ENCODE data around the gene TLE5. TPM values are rescaled to one million over a fixed set of nuclear protein-coding genes. Genes with fewer than 3 reads are reported as not detected.

The TLE5 gene
- total and polyA plus RNA-seq, 9 of the 15 experiments (the other 6 are each of a cell fraction or from before 2014, with no cell fraction given): 2.0 to 347 (median 235) TPM

DNA sequence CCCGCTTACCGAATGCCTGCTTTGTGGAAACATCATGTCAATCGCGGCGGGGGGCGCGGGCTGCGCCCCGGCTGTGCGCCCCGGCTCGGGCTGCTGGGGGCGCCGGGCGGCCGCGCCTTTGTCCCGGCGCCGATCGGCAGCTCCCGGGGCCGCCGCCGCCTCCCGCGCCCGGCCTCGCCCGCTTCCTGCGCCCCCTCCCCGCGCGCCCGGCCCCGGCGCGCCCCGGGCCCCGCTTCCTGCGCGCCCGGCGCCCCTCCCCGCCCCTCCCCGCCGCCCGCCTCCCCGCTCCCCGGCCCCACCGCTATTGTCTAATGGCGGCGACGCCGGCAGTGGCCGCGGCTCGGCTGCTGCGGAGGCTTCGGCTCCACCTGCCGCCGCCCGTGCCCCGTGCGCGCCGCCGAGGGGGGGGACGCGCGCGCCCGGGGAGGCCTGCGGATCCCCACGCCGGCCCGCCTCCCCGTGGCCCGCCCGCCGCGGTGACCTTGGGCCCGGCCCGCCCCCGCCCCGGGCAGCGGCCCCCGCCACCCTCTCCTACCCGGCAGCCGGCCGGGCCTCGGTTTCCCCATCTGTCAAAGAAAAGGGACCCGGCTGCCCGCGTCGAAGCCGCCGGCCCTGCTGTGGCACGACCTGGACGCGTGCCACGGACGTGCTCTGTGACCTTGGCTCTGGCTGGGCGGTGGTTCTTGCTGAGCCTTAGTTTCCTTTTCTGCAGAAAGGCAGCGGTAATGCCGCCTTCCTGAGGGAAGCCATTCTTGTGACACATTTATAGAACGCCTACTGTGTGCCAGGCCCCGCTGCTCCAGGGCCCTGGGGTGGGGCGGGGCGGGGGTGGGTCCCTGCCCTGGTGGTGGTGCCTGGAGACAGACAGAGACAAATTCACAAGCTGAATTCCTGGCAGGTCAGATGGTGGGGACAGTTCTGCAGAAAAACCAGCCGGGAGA, at the start of gene TLE5 (continued):
- TF ChIP-seq, protein P1, sequence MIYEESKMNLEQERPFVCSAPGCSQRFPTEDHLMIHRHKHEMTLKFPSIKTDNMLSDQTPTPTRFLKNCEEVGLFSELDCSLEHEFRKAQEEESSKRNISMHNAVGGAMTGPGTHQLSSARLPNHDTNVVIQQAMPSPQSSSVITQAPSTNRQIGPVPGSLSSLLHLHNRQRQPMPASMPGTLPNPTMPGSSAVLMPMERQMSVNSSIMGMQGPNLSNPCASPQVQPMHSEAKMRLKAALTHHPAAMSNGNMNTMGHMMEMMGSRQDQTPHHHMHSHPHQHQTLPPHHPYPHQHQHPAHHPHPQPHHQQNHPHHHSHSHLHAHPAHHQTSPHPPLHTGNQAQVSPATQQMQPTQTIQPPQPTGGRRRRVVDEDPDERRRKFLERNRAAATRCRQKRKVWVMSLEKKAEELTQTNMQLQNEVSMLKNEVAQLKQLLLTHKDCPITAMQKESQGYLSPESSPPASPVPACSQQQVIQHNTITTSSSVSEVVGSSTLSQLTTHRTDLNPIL (CRISPR knock-in tag; IDR thresholded peaks at IDR 0.05): no peak
- TF ChIP-seq, protein P2, sequence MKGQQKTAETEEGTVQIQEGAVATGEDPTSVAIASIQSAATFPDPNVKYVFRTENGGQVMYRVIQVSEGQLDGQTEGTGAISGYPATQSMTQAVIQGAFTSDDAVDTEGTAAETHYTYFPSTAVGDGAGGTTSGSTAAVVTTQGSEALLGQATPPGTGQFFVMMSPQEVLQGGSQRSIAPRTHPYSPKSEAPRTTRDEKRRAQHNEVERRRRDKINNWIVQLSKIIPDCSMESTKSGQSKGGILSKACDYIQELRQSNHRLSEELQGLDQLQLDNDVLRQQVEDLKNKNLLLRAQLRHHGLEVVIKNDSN (CRISPR knock-in tag; IDR thresholded peaks at IDR 0.05): no peak; the same call in 1 of the 2 replicates
- TF ChIP-seq, protein P3, sequence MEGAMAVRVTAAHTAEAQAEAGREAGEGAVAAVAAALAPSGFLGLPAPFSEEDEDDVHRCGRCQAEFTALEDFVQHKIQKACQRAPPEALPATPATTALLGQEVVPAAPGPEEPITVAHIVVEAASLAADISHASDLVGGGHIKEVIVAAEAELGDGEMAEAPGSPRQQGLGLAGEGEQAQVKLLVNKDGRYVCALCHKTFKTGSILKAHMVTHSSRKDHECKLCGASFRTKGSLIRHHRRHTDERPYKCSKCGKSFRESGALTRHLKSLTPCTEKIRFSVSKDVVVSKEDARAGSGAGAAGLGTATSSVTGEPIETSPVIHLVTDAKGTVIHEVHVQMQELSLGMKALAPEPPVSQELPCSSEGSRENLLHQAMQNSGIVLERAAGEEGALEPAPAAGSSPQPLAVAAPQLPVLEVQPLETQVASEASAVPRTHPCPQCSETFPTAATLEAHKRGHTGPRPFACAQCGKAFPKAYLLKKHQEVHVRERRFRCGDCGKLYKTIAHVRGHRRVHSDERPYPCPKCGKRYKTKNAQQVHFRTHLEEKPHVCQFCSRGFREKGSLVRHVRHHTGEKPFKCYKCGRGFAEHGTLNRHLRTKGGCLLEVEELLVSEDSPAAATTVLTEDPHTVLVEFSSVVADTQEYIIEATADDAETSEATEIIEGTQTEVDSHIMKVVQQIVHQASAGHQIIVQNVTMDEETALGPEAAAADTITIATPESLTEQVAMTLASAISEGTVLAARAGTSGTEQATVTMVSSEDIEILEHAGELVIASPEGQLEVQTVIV (CRISPR knock-in tag; IDR thresholded peaks at IDR 0.05; ENCODE audit: borderline replicate concordance): no peak
- TF ChIP-seq ZNF274 (IDR thresholded peaks at IDR 0.05; ENCODE audit: borderline replicate concordance, low read depth, low read length) (no peak), NCOA2 (IDR thresholded peaks at IDR 0.05; ENCODE audit: partially characterized antibody in 2 of 2) (no peak), ZNF124 (CRISPR knock-in tag; IDR thresholded peaks at IDR 0.05) (no peak), NELFE (IDR thresholded peaks at IDR 0.05; ENCODE audit: insufficient read depth, insufficient read length) (no peak), ZNF347 (CRISPR knock-in tag; IDR thresholded peaks at IDR 0.05; ENCODE audit: low read depth) (no peak), EP300 (IDR thresholded peaks at IDR 0.05; ENCODE audit: low read length) (no peak), MAFF (IDR thresholded peaks at IDR 0.05; ENCODE audit: low read length) (no peak), MTA1 (IDR thresholded peaks at IDR 0.05; ENCODE audit: borderline replicate concordance) (no peak), XRCC3 (IDR thresholded peaks at IDR 0.05) (no peak), TBL1XR1 (IDR thresholded peaks at IDR 0.05; ENCODE audit: low read length in 2 of 2) (no peak), GABPA (tag; conservative IDR thresholded peaks at IDR 0.05; ENCODE audit: low read depth) (no peak; the same call in 1 of the 2 replicates)
- TF ChIP-seq, protein P4, sequence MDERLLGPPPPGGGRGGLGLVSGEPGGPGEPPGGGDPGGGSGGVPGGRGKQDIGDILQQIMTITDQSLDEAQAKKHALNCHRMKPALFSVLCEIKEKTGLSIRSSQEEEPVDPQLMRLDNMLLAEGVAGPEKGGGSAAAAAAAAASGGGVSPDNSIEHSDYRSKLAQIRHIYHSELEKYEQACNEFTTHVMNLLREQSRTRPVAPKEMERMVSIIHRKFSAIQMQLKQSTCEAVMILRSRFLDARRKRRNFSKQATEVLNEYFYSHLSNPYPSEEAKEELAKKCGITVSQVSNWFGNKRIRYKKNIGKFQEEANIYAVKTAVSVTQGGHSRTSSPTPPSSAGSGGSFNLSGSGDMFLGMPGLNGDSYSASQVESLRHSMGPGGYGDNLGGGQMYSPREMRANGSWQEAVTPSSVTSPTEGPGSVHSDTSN (CRISPR knock-in tag; IDR thresholded peaks at IDR 0.05; ENCODE audit: low read depth): no peak
- TF ChIP-seq, protein P4 (tag; conservative IDR thresholded peaks at IDR 0.05; ENCODE audit: low read depth): no peak
- TF ChIP-seq, protein P5, sequence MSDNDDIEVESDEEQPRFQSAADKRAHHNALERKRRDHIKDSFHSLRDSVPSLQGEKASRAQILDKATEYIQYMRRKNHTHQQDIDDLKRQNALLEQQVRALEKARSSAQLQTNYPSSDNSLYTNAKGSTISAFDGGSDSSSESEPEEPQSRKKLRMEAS (CRISPR knock-in tag; IDR thresholded peaks at IDR 0.05): peak; percentile 30; the same call in 1 of the 2 replicates
- TF ChIP-seq, protein P6, sequence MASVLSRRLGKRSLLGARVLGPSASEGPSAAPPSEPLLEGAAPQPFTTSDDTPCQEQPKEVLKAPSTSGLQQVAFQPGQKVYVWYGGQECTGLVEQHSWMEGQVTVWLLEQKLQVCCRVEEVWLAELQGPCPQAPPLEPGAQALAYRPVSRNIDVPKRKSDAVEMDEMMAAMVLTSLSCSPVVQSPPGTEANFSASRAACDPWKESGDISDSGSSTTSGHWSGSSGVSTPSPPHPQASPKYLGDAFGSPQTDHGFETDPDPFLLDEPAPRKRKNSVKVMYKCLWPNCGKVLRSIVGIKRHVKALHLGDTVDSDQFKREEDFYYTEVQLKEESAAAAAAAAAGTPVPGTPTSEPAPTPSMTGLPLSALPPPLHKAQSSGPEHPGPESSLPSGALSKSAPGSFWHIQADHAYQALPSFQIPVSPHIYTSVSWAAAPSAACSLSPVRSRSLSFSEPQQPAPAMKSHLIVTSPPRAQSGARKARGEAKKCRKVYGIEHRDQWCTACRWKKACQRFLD (CRISPR knock-in tag; IDR thresholded peaks at IDR 0.05): peak; percentile 51; the same call in 1 of the 2 replicates

Data from K562 (cell line).